ENCODE measurements around the gene OXGR1. TPM values are rescaled to one million over a fixed set of nuclear protein-coding genes. Genes with fewer than 3 reads are reported as not detected.

The OXGR1 gene
- total and polyA plus RNA-seq, 9 of the 15 experiments (the other 6 are each of a cell fraction or from before 2014, with no cell fraction given): 0.03 TPM; not detected in 8

- no peak for TF ChIP-seq ZNF232 (CRISPR knock-in tag; IDR thresholded peaks at IDR 0.05)
- no peak for TF ChIP-seq ZNF766 (CRISPR knock-in tag; conservative IDR thresholded peaks at IDR 0.05)
- no peak for TF ChIP-seq ZNF444 (CRISPR knock-in tag; IDR thresholded peaks at IDR 0.05)
- TF ChIP-seq, protein P1, sequence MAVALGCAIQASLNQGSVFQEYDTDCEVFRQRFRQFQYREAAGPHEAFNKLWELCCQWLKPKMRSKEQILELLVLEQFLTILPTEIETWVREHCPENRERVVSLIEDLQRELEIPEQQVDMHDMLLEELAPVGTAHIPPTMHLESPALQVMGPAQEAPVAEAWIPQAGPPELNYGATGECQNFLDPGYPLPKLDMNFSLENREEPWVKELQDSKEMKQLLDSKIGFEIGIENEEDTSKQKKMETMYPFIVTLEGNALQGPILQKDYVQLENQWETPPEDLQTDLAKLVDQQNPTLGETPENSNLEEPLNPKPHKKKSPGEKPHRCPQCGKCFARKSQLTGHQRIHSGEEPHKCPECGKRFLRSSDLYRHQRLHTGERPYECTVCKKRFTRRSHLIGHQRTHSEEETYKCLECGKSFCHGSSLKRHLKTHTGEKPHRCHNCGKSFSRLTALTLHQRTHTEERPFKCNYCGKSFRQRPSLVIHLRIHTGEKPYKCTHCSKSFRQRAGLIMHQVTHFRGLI (CRISPR knock-in tag; IDR thresholded peaks at IDR 0.05): no peak
- no peak for TF ChIP-seq ZKSCAN3 (CRISPR knock-in tag; IDR thresholded peaks at IDR 0.05)
- TF ChIP-seq SRF (CRISPR knock-in tag; IDR thresholded peaks at IDR 0.05): no peak
- TF ChIP-seq GABPB1 (CRISPR knock-in tag; IDR thresholded peaks at IDR 0.05): no peak
- TF ChIP-seq ADNP (tag; IDR thresholded peaks at IDR 0.05): no peak
- TF ChIP-seq, protein P2, sequence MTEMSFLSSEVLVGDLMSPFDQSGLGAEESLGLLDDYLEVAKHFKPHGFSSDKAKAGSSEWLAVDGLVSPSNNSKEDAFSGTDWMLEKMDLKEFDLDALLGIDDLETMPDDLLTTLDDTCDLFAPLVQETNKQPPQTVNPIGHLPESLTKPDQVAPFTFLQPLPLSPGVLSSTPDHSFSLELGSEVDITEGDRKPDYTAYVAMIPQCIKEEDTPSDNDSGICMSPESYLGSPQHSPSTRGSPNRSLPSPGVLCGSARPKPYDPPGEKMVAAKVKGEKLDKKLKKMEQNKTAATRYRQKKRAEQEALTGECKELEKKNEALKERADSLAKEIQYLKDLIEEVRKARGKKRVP (CRISPR knock-in tag; IDR thresholded peaks at IDR 0.05): no peak
- no peak for TF ChIP-seq FOXJ2 (tag; IDR thresholded peaks at IDR 0.05)
- TF ChIP-seq, protein P3, sequence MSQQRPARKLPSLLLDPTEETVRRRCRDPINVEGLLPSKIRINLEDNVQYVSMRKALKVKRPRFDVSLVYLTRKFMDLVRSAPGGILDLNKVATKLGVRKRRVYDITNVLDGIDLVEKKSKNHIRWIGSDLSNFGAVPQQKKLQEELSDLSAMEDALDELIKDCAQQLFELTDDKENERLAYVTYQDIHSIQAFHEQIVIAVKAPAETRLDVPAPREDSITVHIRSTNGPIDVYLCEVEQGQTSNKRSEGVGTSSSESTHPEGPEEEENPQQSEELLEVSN (IDR thresholded peaks at IDR 0.05; ENCODE audit: borderline replicate concordance in 1 of 2, extremely low read depth in 1 of 2, insufficient read depth in 1 of 2, insufficient read length in 1 of 2, low read depth in 1 of 2, low read length in 1 of 2, poor library complexity in 1 of 2, severe bottlenecking in 1 of 2): no peak
- TF ChIP-seq ZC3H11A (IDR thresholded peaks at IDR 0.05; ENCODE audit: low read depth, low read length): no peak
- no peak for TF ChIP-seq SMARCA4 (IDR thresholded peaks at IDR 0.05)
- TF ChIP-seq CTBP1 (IDR thresholded peaks at IDR 0.05; ENCODE audit: borderline replicate concordance): no peak
- no peak for TF ChIP-seq ZNF354B (CRISPR knock-in tag; IDR thresholded peaks at IDR 0.05)
- no peak for TF ChIP-seq CREBBP (IDR thresholded peaks at IDR 0.05; ENCODE audit: low read depth, low read length)
- TF ChIP-seq, protein P4, sequence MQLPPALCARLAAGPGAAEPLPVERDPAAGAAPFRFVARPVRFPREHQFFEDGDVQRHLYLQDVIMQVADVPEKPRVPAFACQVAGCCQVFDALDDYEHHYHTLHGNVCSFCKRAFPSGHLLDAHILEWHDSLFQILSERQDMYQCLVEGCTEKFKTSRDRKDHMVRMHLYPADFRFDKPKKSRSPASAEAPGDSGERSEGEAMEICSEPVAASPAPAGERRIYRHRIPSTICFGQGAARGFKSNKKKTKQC (CRISPR knock-in tag; IDR thresholded peaks at IDR 0.05): no peak
Measured at GRCh38 chr13:97000295-97000925, 6.1 kb upstream of the OXGR1 start (continued).

Measured in K562 (cell line).